WTC11 (cell line): ENCODE measurements around the gene RBM4. TPM values are rescaled to one million over a fixed set of nuclear protein-coding genes. Genes with fewer than 3 reads are reported as not detected.

ENCODE experiments used
- PREB ChIP-seq: sonication (generic); formaldehyde crosslinking; IDR thresholded peaks from 2 replicates; pipeline ENCODE4 v1.8.1; 2022; ENCODE audit warnings: mild to moderate bottlenecking, missing genetic modification reagents, moderate library complexity, borderline replicate concordance
- total RNA-seq: library from RNA; stranded (reverse); gene quantifications from 3 replicates; pipeline ENCODE4 v1.2.3, GENCODE V29; 2021
- TF ChIP-seq, protein P1 (sequence below): sonication (generic); formaldehyde crosslinking; IDR thresholded peaks from 2 replicates; pipeline ENCODE4 v1.8.0; 2023; ENCODE audit warnings: missing genetic modification reagents, mild to moderate bottlenecking, borderline replicate concordance

The RBM4 gene
- total RNA-seq, 1 experiment from 2014 or later = 144 TPM

DNA sequence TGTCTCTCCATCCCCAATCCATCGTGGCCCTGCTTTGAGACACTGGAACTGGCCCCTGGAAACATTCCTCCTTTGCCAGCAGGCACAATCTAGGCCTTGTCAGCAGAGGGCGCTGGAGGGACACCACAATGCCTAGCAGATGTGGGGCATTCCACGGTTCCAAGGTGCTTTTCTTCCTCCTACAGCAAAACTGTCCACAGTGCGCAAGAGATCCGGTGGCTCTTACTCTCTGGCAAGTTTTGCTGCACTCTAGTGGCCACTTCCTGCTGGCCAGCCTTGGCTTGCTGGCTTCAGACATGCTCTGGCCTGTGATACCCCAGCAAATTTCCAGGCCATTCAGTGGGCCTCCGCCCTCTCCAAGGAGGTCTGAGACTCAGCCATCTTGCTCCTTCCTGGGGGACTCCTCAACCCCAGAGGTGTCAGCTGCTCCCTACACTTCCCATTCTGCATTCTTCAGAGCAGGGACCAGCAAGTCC is 56.3 kb downstream of the RBM4 start (continued):
- TF ChIP-seq, protein P1, sequence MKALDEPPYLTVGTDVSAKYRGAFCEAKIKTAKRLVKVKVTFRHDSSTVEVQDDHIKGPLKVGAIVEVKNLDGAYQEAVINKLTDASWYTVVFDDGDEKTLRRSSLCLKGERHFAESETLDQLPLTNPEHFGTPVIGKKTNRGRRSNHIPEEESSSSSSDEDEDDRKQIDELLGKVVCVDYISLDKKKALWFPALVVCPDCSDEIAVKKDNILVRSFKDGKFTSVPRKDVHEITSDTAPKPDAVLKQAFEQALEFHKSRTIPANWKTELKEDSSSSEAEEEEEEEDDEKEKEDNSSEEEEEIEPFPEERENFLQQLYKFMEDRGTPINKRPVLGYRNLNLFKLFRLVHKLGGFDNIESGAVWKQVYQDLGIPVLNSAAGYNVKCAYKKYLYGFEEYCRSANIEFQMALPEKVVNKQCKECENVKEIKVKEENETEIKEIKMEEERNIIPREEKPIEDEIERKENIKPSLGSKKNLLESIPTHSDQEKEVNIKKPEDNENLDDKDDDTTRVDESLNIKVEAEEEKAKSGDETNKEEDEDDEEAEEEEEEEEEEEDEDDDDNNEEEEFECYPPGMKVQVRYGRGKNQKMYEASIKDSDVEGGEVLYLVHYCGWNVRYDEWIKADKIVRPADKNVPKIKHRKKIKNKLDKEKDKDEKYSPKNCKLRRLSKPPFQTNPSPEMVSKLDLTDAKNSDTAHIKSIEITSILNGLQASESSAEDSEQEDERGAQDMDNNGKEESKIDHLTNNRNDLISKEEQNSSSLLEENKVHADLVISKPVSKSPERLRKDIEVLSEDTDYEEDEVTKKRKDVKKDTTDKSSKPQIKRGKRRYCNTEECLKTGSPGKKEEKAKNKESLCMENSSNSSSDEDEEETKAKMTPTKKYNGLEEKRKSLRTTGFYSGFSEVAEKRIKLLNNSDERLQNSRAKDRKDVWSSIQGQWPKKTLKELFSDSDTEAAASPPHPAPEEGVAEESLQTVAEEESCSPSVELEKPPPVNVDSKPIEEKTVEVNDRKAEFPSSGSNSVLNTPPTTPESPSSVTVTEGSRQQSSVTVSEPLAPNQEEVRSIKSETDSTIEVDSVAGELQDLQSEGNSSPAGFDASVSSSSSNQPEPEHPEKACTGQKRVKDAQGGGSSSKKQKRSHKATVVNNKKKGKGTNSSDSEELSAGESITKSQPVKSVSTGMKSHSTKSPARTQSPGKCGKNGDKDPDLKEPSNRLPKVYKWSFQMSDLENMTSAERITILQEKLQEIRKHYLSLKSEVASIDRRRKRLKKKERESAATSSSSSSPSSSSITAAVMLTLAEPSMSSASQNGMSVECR (CRISPR knock-in tag) = no peak; the same call in 1 of the 2 replicates
- TF ChIP-seq PREB = no peak
- TF ChIP-seq, all 79 proteins: peak for 7

Other genes starting within 250 kb of the RBM4 start
- 0.27 to 0.79 TPM (median 0.44 TPM) in 3 replicates for gene NPAS4, start 217.7 kb upstream of the RBM4 start, total RNA-seq
- 131 to 137 TPM (median 135 TPM) in 3 replicates for gene MRPL11, start 199.9 kb upstream of the RBM4 start, total RNA-seq
- 6.7 to 7.8 TPM (median 6.8 TPM) in 3 replicates for gene PELI3, start 171.8 kb upstream of the RBM4 start, total RNA-seq
- 77.0 to 86.7 TPM (median 83.4 TPM) in 3 replicates for gene DPP3, start 158.3 kb upstream of the RBM4 start, total RNA-seq
- 22.9 to 26.8 TPM (median 24.1 TPM) in 3 replicates for gene BBS1, start 128.1 kb upstream of the RBM4 start, total RNA-seq
- gene ZDHHC24, start 92.7 kb upstream of the RBM4 start, total RNA-seq = 11.1 to 14.8 TPM (median 13.7 TPM) in 3 replicates
- gene ACTN3, start 91.8 kb upstream of the RBM4 start, total RNA-seq = 18.5 to 20.4 TPM (median 19.2 TPM) in 3 replicates
- 4.4 to 4.9 TPM (median 4.7 TPM) in 3 replicates for gene CTSF, start 70.1 kb upstream of the RBM4 start, total RNA-seq
- 0.71 to 0.85 TPM (median 0.80 TPM) in 3 replicates for gene CCDC87, start 45.6 kb upstream of the RBM4 start, total RNA-seq
- gene CCS, start 45.5 kb upstream of the RBM4 start, total RNA-seq = 35.9 to 47.3 TPM (median 41.7 TPM) in 3 replicates
- gene RBM14, start 22.1 kb upstream of the RBM4 start, total RNA-seq = 92.0 to 146 TPM (median 137 TPM) in 3 replicates
- gene RBM4B, start 39.2 kb downstream of the RBM4 start, total RNA-seq = 14.1 to 21.3 TPM (median 20.3 TPM) in 3 replicates
- 34.9 to 40.7 TPM (median 38.9 TPM) in 3 replicates for gene SPTBN2, start 90.5 kb downstream of the RBM4 start, total RNA-seq
- gene RCE1, start 204.7 kb downstream of the RBM4 start, total RNA-seq = 34.5 to 36.9 TPM (median 34.6 TPM) in 3 replicates
- gene LRFN4, start 218.4 kb downstream of the RBM4 start, total RNA-seq = 62.7 to 70.3 TPM (median 68.0 TPM) in 3 replicates